K562 (cell line): ENCODE data around the gene ERN1. TPM values are rescaled to one million over a fixed set of nuclear protein-coding genes. Genes with fewer than 3 reads are reported as not detected.

Experiments used
- CBFA2T2 ChIP-seq: fragments of 450-650 bp; conservative IDR thresholded peaks from 2 replicates; pipeline ENCODE4 v1.6.1; 2017; ENCODE audit warnings: mild to moderate bottlenecking
- CXXC5 ChIP-seq: fragments of 250-450 bp; sonication (Bioruptor Pico); IDR thresholded peaks from 2 replicates; pipeline ENCODE4 v1.8.0; 2022; ENCODE audit warnings: inconsistent platforms, mild to moderate bottlenecking, moderate library complexity
- GTF3C2 ChIP-seq: IDR thresholded peaks from 3 replicates; pipeline ENCODE4 v1.6.1; 2011; ENCODE audit warnings: borderline replicate concordance, mild to moderate bottlenecking, moderate library complexity; ENCODE audit not compliant: insufficient read length; ENCODE audit errors: extremely low read depth
- HLTF ChIP-seq: fragments of 450-650 bp; IDR thresholded peaks from 2 replicates; pipeline ENCODE4 v1.6.1; 2016
- ILK ChIP-seq: fragments of 450-650 bp; IDR thresholded peaks from 2 replicates; pipeline ENCODE4 v1.6.1; 2016; ENCODE audit warnings: missing genetic modification characterization, low read depth, mild to moderate bottlenecking, missing compliant biosample characterization, moderate library complexity, borderline replicate concordance
- MEF2D ChIP-seq: conservative IDR thresholded peaks from 2 replicates; pipeline ENCODE4 v1.6.1; 2016; ENCODE audit warnings: low read depth, missing genetic modification characterization, missing compliant biosample characterization
- NBN ChIP-seq: fragments of 450-650 bp; IDR thresholded peaks from 2 replicates; pipeline ENCODE4 v1.6.1; 2016; ENCODE audit warnings: low read depth, mild to moderate bottlenecking
- PCBP2 ChIP-seq: fragments of 200-400 bp; formaldehyde crosslinking; IDR thresholded peaks from 2 replicates; pipeline ENCODE4 v1.6.1; 2018; ENCODE audit warnings: low read length, low read depth, mild to moderate bottlenecking, moderate library complexity; ENCODE audit not compliant: poor library complexity, severe bottlenecking
- RBBP5 ChIP-seq: fragments of 200-600 bp; sonication (generic); IDR thresholded peaks from 2 replicates; pipeline ENCODE4 v1.6.1; 2012; ENCODE audit warnings: borderline replicate concordance, mild to moderate bottlenecking, low read length, control low read depth, inconsistent platforms; ENCODE audit not compliant: insufficient read depth, poor library complexity, severe bottlenecking
- SIN3A ChIP-seq, 2 experiments: fragments of 150-350 bp in 1 of 2; IDR thresholded peaks; 2 replicates each; pipeline ENCODE4 v1.6.1; 2011 to 2016; ENCODE audit warnings: borderline replicate concordance in 2 of 2, low read depth in 2 of 2, low read length in 2 of 2, mild to moderate bottlenecking in 2 of 2, moderate library complexity in 2 of 2; ENCODE audit not compliant: control insufficient read depth in 1 of 2
- SNRNP70 ChIP-seq: fragments of 200-400 bp; formaldehyde crosslinking; optimal IDR thresholded peaks from 2 replicates; pipeline ENCODE3; 2017; ENCODE audit warnings: low read depth, low read length
- ZBTB5 ChIP-seq: fragments of 450-650 bp; IDR thresholded peaks from 2 replicates; pipeline ENCODE4 v1.6.1; 2017; ENCODE audit warnings: antibody characterized with exemption
- ZKSCAN3 ChIP-seq: fragments of 250-450 bp; sonication (Bioruptor Pico); IDR thresholded peaks from 2 replicates; pipeline ENCODE4 v1.4.0; 2020
- ZNF384 ChIP-seq: IDR thresholded peaks from 2 replicates; pipeline ENCODE4 v1.6.1; 2012; ENCODE audit warnings: low read depth, low read length, improper control_type of control experiment
- ZNF407 ChIP-seq: fragments of 450-650 bp; IDR thresholded peaks from 2 replicates; pipeline ENCODE4 v1.6.1; 2016; ENCODE audit warnings: low read depth
- ZNF584 ChIP-seq: fragments of 200-800 bp; sonication (Bioruptor generic); IDR thresholded peaks from 2 replicates; pipeline ENCODE4 v1.6.1; 2016; ENCODE audit warnings: low read depth, mild to moderate bottlenecking, missing genetic modification characterization, missing compliant biosample characterization
- polyA plus RNA-seq, 8 experiments: library from polyadenylated mRNA; depleted of rRNA in 4 of 8; stranded (reverse) in 5 of 8; unstranded in 3 of 8; fragments of >200 nt; fragmentation: Nextera tagmentation in 2 of 8; fragmentation: Illumina TruSeq in 1 of 8; extraction: Ambion mirVana in 2 of 8; extraction: Trizol in 1 of 8; gene quantifications; 2 replicates each; pipeline versions ENCODE4 v1.2.1 to v1.2.3, GENCODE V29; 2011 to 2014; ENCODE audit warnings: inconsistent platforms in 1 of 8, missing spikeins in 1 of 8
- total RNA-seq, 7 experiments: library from RNA; depleted of rRNA in 6 of 7; stranded (reverse); fragments of >200 nt in 6 of 7; fragmentation: Illumina TruSeq in 2 of 7; extraction: Trizol in 2 of 7; gene quantifications; 2 replicates each; pipeline versions ENCODE4 v1.2.1 to v1.2.3, GENCODE V29; 2011 to 2021; ENCODE audit warnings: low replicate concordance in 1 of 7

The ERN1 gene
- total and polyA plus RNA-seq, 9 of the 15 experiments (the other 6 are each of a cell fraction or from before 2014, with no cell fraction given): 2.1 to 22.5 (median 7.3) TPM

GRCh38 chr17:64162554-64162953, 32.6 kb upstream of the ERN1 start (continued):
- no peak for TF ChIP-seq ZNF407
- no peak for TF ChIP-seq ZBTB5
- no peak for TF ChIP-seq ILK (tag)
- no peak for TF ChIP-seq CXXC5 (CRISPR knock-in tag)
- TF ChIP-seq PCBP2: no peak
- no peak for TF ChIP-seq CBFA2T2
- TF ChIP-seq ZNF384: no peak
- no peak for TF ChIP-seq MEF2D
- no peak for TF ChIP-seq ZNF584 (CRISPR knock-in tag)
- no peak for TF ChIP-seq HLTF
- TF ChIP-seq NBN: no peak
- TF ChIP-seq SIN3A (IDR thresholded peaks at IDR 0.05; ENCODE audit: borderline replicate concordance in 2 of 2, control insufficient read depth in 1 of 2, low read depth in 2 of 2, low read length in 2 of 2): no peak
- TF ChIP-seq SNRNP70: no peak
- TF ChIP-seq RBBP5: no peak
- no peak for TF ChIP-seq ZKSCAN3 (CRISPR knock-in tag)
- no peak for TF ChIP-seq GTF3C2
